ENCODE results near the gene BAZ2B. TPM values are rescaled to one million over a fixed set of nuclear protein-coding genes. Genes with fewer than 3 reads are reported as not detected.
"Not testable (repeated sequence)": the region's sequence is repeated elsewhere in the genome, so short reads cannot be mapped to it uniquely, and the experiment has no call there.

The BAZ2B gene
- total and polyA plus RNA-seq, 3 donors from 2014 or later: 23.5 to 132 (median 119) TPM

GRCh38 chr2:159371506-159371905 lies 244.8 kb downstream of the BAZ2B start:
- H3K36me3 ChIP-seq (ENCODE audit: low read depth, missing control alignments): no peaks in the 10 kb centered on the region
- intact Hi-C loops (cut with DNase I; ENCODE audit: low total_unique reads): no loop called here
- H3K4me1 ChIP-seq: no peaks in the 10 kb centered on the region
- no peak for TF ChIP-seq POLR2A (IDR thresholded peaks at IDR 0.05)
- TF ChIP-seq CTCF (IDR thresholded peaks at IDR 0.05): no peak
- 50 to 56% methylated on average over 2 of the region's 2 CpGs for WGBS, 2 donors
- H3K27me3 ChIP-seq: no peaks in the 10 kb centered on the region
- H3K4me3 ChIP-seq: no peak overlapping the region
- no peak overlapping the region for H3K27ac ChIP-seq
- H3K9me3 ChIP-seq: no peaks in the 10 kb centered on the region
- no peak for DNase-seq

- intact Hi-C loops (cut with DNase I; ENCODE audit: low total_unique reads): no loop called here
- Histone ChIP-seq H3K27me3 (no peaks in the 10 kb centered on the region), H3K9me3 (no peaks in the 10 kb centered on the region), H3K36me3 (ENCODE audit: low read depth, missing control alignments) (no peaks in the 10 kb centered on the region), H3K4me3 (no peak overlapping the region), H3K4me1 (no peaks in the 10 kb centered on the region), H3K27ac (no peak overlapping the region)
- no peak for TF ChIP-seq POLR2A (IDR thresholded peaks at IDR 0.05)
- TF ChIP-seq CTCF (IDR thresholded peaks at IDR 0.05): no peak
- no peak for DNase-seq
- 91 to 94% methylated on average over 3 of the region's 3 CpGs for WGBS, 2 donors
Observed at GRCh38 chr2:159366538-159366937, 249.8 kb downstream of the BAZ2B start.

- no peak for TF ChIP-seq POLR2A (IDR thresholded peaks at IDR 0.05)
- no peak for TF ChIP-seq CTCF (IDR thresholded peaks at IDR 0.05)
- intact Hi-C loops (cut with DNase I; ENCODE audit: low total_unique reads): no loop called here
- H3K9me3 ChIP-seq: no peaks in the 10 kb centered on the region
- 73 to 92% methylated on average over 2 of the region's 2 CpGs for WGBS, 2 donors
- no peak overlapping the region for H3K4me3 ChIP-seq
- H3K27me3 ChIP-seq: no peaks in the 10 kb centered on the region
- H3K4me1 ChIP-seq: no peaks in the 10 kb centered on the region
- DNase-seq: no peak
- no peak overlapping the region for H3K27ac ChIP-seq
- H3K36me3 ChIP-seq (ENCODE audit: low read depth, missing control alignments): no peaks in the 10 kb centered on the region
Observed at GRCh38 chr2:159362816-159363251, 253.5 kb downstream of the BAZ2B start.

GRCh38 chr2:159362094-159362493 lies 254.3 kb downstream of the BAZ2B start:
- Histone ChIP-seq H3K36me3 (ENCODE audit: low read depth, missing control alignments) (no peaks in the 10 kb centered on the region), H3K27me3 (no peaks in the 10 kb centered on the region), H3K27ac (no peak overlapping the region), H3K4me3 (no peak overlapping the region), H3K9me3 (no peaks in the 10 kb centered on the region), H3K4me1 (no peaks in the 10 kb centered on the region)
- TF ChIP-seq POLR2A (IDR thresholded peaks at IDR 0.05): no peak
- TF ChIP-seq CTCF (IDR thresholded peaks at IDR 0.05): no peak
- no peak for DNase-seq
- intact Hi-C loops (cut with DNase I; ENCODE audit: low total_unique reads): no loop called here
- WGBS, 2 donors: 91 to 98% methylated on average over 2 of the region's 2 CpGs

- DNase-seq; H3K9me3 ChIP-seq; H3K4me3 ChIP-seq; H3K27me3 ChIP-seq; intact Hi-C loops (cut with DNase I; ENCODE audit: low total_unique reads); H3K36me3 ChIP-seq (ENCODE audit: low read depth, missing control alignments); H3K4me1 ChIP-seq; H3K27ac ChIP-seq: not testable (repeated sequence)
- WGBS, 2 donors: 64 to 97% methylated on average over 3 of the region's 3 CpGs
Observed at GRCh38 chr2:159361603-159362002, 254.7 kb downstream of the BAZ2B start.

All from testis (tissue), 3 donors.